ENCODE data around the gene ABCC1. TPM values are rescaled to one million over a fixed set of nuclear protein-coding genes. Genes with fewer than 3 reads are reported as not detected.

Gene ABCC1
- total RNA-seq, 1 experiment from 2014 or later = 56.4 TPM

DNA sequence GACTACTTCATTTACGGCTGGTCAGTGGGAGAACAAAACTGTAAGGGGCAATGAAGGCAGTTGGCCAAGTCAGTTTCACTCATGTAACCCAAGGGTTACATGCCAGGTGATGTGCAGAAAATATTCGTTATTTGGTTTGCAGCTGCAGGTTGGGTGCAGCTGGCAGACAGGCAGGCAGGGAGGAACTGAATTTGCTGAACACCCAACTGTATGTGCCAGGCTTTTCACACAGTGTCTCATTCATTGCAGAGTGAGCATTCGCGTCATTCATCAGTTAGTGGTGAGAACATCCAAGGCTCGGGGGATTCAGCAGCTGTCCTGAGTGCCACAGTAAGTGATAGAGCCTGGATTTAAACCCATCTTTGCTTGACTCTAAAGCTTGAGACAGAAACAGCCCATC is 214.2 kb downstream of the ABCC1 start:
- no peak overlapping the region for H3K4me3 Mint-ChIP-seq
- TF ChIP-seq, protein P1, sequence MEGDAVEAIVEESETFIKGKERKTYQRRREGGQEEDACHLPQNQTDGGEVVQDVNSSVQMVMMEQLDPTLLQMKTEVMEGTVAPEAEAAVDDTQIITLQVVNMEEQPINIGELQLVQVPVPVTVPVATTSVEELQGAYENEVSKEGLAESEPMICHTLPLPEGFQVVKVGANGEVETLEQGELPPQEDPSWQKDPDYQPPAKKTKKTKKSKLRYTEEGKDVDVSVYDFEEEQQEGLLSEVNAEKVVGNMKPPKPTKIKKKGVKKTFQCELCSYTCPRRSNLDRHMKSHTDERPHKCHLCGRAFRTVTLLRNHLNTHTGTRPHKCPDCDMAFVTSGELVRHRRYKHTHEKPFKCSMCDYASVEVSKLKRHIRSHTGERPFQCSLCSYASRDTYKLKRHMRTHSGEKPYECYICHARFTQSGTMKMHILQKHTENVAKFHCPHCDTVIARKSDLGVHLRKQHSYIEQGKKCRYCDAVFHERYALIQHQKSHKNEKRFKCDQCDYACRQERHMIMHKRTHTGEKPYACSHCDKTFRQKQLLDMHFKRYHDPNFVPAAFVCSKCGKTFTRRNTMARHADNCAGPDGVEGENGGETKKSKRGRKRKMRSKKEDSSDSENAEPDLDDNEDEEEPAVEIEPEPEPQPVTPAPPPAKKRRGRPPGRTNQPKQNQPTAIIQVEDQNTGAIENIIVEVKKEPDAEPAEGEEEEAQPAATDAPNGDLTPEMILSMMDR (conservative IDR thresholded peaks at IDR 0.05) = no peak
- no peak overlapping the region for H2AK5ac ChIP-seq (ENCODE audit: insufficient read length, low read length)
- no peak overlapping the region for H3K14ac ChIP-seq (ENCODE audit: insufficient read depth, low read length)
- H2BK15ac ChIP-seq (ENCODE audit: low read depth, low read length) = no peak overlapping the region
- no peak overlapping the region for H3K23ac ChIP-seq (ENCODE audit: insufficient read length, low read depth, low read length)
- H3K27me3 Mint-ChIP-seq (ENCODE audit: low read depth) = peaks cover 6% of the 10 kb centered on the region
- H3K9me3 Mint-ChIP-seq = peaks cover 19 to 23% of the 10 kb centered on the region in 2 experiments
- no peak overlapping the region for H3K18ac ChIP-seq (ENCODE audit: insufficient read length, low read depth, low read length)
- no peaks in the 10 kb centered on the region for H4K20me1 ChIP-seq (ENCODE audit: control insufficient read depth, insufficient read depth, insufficient read length)
- no peak overlapping the region for H3K27ac ChIP-seq (ENCODE audit: insufficient read length, low read depth, low read length)
- H3K23me2 ChIP-seq (ENCODE audit: insufficient read length, low read depth, low read length, poor library complexity, severe bottlenecking) = no peaks in the 10 kb centered on the region
- H4K8ac ChIP-seq (replicated peaks; ENCODE audit: insufficient read length, low read depth, low read length) = no peak overlapping the region
- no peak overlapping the region for H3T11ph ChIP-seq (ENCODE audit: low read length)
- no peak overlapping the region for H3K4ac ChIP-seq (ENCODE audit: low read depth, low read length)
- WGBS (ENCODE audit: extremely low coverage, insufficient read length, low lambda C conversion rate) = no CpG with 5 or more reads among the region's 5 CpGs
- H3K4me1 Mint-ChIP-seq = no peaks in the 10 kb centered on the region
- H2BK5ac ChIP-seq (ENCODE audit: insufficient read length, low read length) = no peak overlapping the region
- no peaks in the 10 kb centered on the region for H3K79me2 ChIP-seq (ENCODE audit: insufficient read depth, low read length)
- peaks cover 7% of the 10 kb centered on the region for H3K9me3 ChIP-seq (ENCODE audit: control insufficient read depth, low read depth, low read length)
- DNase-seq = no peak
- no peaks in the 10 kb centered on the region for H3K4me1 ChIP-seq (ENCODE audit: insufficient read depth, low read length)
- no peak overlapping the region for H3K27ac Mint-ChIP-seq
- peaks cover 0 to 4% (median 3%) of the 10 kb centered on the region in 3 experiments; a peak in 6 of 7 replicates for H3K36me3 Mint-ChIP-seq (ENCODE audit: insufficient read depth in 1 of 3, low read depth in 3 of 3)
- H2BK12ac ChIP-seq (ENCODE audit: insufficient read length, low read depth, low read length) = no peak overlapping the region
- H4K5ac ChIP-seq (ENCODE audit: insufficient read length, low read depth, low read length) = no peak overlapping the region
- no peak overlapping the region for H2BK120ac ChIP-seq (ENCODE audit: low read depth, low read length, poor library complexity, severe bottlenecking)
- H3K4me2 ChIP-seq (ENCODE audit: insufficient read depth, insufficient read length, low read length) = no peak overlapping the region
- no peak overlapping the region for H3K9ac ChIP-seq (ENCODE audit: extremely low read depth, insufficient read length, low read length)
- no peak overlapping the region for H4K91ac ChIP-seq (ENCODE audit: insufficient read length, low read depth, low read length)
- no peaks in the 10 kb centered on the region for H3K27me3 ChIP-seq (ENCODE audit: insufficient read depth, low read length)
- no peak overlapping the region for H2AFZ ChIP-seq (ENCODE audit: low read length)
- no peak overlapping the region for H3K56ac ChIP-seq (ENCODE audit: insufficient read length, low read depth, low read length)
- no peaks in the 10 kb centered on the region for H3K79me1 ChIP-seq (ENCODE audit: insufficient read depth, low read depth, low read length, poor library complexity, severe bottlenecking)
- H2BK20ac ChIP-seq (ENCODE audit: low read depth, low read length, poor library complexity, severe bottlenecking) = no peak overlapping the region
